Left lobe of liver (tissue), 2 donors: ENCODE measurements around the gene TMEM87B. TPM values are rescaled to one million over a fixed set of nuclear protein-coding genes. Genes with fewer than 3 reads are reported as not detected.
"Not testable (repeated sequence)": the region's sequence is repeated elsewhere in the genome, so short reads cannot be mapped to it uniquely, and the experiment has no call there.

ENCODE experiments used
- ATAC-seq: fragments of 200-7000 bp; cut with Tn5 transposase; one replicate; pipeline ENCODE4 v1.9.1; 2020; ENCODE audit warnings: mild to moderate bottlenecking, moderate library complexity
- DNase-seq: peaks from one replicate; pipeline ENCODE4 v3.0.0-alpha.2; 2020; ENCODE audit warnings: low spot score
- total RNA-seq: library from RNA; stranded (reverse); gene quantifications from one replicate; pipeline ENCODE4 v1.2.1, GENCODE V29; 2021
- donor health status: DM: no; HTN: no; CAD: no; lungs with moderate emphysema.
- donor health status: DM: no; HTN: yes; CAD: no.

The TMEM87B gene
- total RNA-seq, 1 donor from 2014 or later: 7.5 TPM

GRCh38 chr2:112032689-112033465 is 22.2 kb upstream of the TMEM87B start:
- no peak for DNase-seq
- peak; percentile 44 for ATAC-seq

DNA sequence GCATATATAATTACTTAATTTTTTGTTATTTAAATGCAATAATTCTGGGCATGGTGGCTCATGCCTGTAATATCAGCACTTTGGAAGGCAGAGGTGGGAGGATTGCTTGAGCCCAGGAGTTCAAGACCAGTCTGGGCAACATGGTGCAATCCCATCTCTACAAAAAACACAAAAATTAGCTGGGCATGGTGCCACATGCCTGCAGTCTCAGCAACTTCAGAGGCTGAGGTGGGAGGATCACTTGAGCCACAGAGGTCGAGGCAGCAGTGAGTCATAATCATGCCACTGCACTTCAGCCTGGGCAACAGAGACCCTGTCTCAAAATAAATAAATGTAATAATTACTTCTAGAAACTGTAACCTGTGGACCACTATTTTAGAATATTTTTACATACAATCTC is 21.5 kb upstream of the TMEM87B start:
- peak; percentile 17 for ATAC-seq
- DNase-seq: no peak

DNA sequence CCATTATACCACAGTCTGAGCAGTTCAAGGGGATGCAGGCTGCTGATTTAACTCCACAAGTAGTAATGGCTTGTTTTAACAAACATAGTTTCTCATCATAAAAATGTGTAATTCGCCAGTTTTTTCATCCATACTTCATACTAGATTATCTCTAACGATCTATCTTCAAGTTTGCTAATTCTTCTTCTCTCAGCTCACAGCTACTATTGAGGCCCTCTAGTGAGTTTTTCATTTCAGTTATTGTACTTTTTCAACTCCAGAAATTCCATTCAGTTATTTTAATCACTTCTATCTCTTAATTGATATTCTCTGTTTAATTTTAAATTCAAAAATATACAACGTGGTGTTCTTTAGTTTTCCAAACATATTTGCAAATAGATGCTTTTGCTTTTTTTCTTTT is 20.1 kb upstream of the TMEM87B start:
- no peak for DNase-seq
- ATAC-seq: no peak

GRCh38 chr2:112035786-112036185 is 19.3 kb upstream of the TMEM87B start:
- no peak for ATAC-seq
- no peak for DNase-seq

- ATAC-seq, DNase-seq: not testable (repeated sequence)
These were observed 15.5 kb upstream of the TMEM87B start for GRCh38 chr2:112039556-112039955.

DNA sequence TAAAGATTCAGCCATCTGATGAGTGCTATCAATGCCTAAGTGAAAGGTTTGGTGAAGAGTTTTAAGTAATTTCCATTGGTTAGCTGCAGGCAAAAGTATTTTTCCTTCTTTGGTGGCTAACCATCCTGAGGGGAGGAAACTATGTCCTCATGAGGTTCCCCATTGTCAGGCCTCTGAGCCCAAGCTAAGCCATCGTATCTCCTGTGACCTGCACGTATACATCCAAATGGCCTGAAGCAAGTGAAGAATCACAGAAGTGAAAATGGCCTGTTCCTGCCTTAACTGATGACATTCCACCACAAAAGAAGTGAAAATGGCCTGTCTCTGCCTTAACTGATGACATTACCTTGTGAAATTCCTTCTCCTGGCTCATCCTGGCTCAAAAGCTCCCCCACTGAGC is 15.0 kb upstream of the TMEM87B start:
- ATAC-seq, DNase-seq: not testable (repeated sequence)

DNA sequence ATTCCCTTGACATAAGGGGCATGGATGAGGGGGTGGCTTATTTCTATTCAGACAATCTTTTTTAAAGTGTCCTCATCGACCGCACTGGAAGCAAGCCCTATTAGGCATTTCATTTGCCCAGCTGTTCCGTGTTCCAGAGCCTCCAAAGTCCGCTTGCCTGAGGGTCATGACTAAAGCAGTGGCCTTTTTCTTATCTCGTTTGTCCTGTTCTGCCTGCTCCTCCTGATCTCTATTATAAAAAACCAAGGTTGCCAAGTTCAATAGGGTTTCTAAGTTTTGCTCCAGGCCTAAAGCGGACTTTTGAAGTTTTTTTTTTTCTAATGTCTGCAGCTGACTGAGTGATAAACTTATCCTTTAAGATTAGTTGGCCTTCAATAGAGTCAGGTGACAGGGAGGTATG is 13.6 kb upstream of the TMEM87B start:
- DNase-seq: not testable (repeated sequence)

DNA sequence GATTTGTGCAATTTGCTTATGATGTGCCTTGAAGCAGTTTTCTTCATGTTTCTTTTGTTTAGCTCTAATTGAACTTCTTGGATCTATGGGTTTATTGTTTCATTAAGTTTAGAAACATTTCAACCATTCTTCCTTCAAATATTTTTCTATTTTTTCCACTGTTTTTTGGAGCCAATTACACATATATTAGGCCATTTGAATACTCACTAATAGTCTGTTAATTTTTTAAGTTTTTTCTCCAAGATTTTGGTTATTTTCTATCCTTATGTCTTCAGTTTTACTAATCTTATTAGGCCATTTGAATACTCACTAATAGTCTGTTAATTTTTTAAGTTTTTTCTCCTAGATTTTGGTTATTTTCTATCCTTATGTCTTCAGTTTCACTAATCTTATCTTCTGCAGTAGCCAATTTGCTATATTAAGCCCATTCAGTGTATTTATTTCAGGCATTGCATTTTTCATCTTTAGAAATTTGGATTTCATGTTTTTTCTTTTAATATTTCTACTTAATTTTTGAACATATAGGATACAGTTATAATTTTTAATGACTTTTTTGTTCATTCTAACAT is 9.5 kb upstream of the TMEM87B start:
- DNase-seq (no peak), ATAC-seq (no peak)

More for the DNA sequence above, 13.6 kb upstream of the TMEM87B start:
- ATAC-seq: not testable (repeated sequence)

- ATAC-seq (no peak), DNase-seq (no peak)
These were observed 8.8 kb upstream of the TMEM87B start for GRCh38 chr2:112046231-112046630.

DNA sequence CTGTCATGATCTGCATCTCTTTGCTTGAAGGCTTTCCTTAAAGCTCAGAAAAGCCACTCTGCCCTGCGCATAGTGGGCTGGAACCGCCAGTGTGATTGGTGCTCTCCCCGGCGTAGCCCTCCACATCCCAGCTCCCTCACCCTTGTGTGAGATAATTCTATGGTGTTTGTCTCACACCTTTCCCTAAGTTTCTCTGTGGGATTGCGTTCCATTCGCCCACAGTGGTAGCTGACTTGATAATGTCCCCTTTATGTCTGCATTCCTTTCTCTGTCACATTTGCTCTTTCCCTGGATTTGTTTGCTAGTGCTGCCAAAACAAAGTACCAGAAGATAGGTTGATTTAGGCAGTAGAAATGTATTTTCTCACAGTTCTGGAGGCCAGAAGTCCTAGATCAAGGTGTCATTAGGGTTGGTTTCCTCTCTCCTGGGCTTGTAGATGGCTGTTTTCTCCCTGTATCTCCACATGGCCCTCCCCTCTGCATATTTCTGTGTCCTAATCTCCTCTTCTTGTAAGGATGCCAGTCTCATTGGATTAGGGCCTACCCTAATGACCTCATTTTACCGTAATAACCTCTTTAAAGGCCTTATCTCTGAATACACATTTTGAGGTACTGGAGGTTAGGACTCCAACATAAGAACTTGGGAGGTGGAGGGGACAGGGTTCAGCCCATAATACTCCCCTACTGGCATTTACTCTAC is 7.4 kb upstream of the TMEM87B start:
- ATAC-seq (peak; percentile 59), DNase-seq (no peak)

DNA sequence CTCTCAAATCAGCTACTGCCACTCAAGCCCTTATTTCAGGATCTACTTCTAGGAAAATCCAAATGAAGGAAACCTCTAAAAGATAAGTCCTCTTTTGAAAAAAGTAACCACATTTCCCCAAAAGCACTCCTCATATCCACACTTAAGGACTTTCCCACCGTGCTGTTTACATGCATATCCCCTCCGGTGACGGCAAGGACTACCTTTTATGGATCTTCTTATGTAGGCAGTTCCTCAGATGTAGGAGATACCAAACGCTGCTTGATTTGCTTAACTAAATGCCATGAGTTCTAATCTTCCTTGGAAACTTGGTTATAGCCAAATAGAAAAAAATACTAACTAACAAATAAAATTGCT is 6.9 kb upstream of the TMEM87B start:
- DNase-seq (no peak), ATAC-seq (no peak)

DNA sequence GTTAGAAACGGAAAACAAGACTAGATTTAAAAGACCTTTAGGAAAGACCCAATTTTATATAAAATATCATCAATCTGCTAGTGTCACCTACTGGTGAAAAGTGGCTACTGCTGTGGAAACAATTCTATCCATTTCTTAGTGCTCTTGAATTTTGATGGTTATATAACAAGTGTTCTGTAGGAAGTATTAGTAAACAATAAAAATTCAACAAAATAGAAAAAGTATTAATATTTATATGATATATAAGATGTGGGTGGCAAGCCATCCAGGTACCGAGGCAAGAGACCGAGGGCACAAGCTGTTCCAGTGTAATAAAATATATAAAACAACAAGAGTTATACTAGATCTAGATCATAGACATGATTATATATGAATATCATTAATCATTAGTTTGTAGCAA is 6.2 kb upstream of the TMEM87B start:
- no peak for DNase-seq
- peak; percentile 86 for ATAC-seq

DNA sequence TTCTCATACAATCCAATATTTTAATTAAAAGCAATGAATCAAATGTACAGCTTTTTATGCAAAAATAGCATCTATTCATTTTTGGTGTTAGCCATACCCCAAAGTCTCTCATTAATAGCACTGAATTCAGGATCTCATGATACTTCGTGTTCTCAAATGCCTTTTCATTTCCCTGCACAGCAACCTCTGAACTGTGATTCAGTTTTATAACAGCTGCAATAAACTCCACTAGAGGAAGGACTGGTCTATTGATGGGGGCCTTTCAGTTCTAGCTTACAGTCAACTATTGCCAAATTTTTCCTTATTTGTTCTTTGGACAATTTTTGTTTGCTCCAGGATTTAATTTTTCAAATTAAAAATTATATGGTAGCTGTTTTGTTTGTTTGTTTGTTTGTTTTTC is 4.8 kb upstream of the TMEM87B start:
- ATAC-seq (no peak), DNase-seq (no peak)

DNA sequence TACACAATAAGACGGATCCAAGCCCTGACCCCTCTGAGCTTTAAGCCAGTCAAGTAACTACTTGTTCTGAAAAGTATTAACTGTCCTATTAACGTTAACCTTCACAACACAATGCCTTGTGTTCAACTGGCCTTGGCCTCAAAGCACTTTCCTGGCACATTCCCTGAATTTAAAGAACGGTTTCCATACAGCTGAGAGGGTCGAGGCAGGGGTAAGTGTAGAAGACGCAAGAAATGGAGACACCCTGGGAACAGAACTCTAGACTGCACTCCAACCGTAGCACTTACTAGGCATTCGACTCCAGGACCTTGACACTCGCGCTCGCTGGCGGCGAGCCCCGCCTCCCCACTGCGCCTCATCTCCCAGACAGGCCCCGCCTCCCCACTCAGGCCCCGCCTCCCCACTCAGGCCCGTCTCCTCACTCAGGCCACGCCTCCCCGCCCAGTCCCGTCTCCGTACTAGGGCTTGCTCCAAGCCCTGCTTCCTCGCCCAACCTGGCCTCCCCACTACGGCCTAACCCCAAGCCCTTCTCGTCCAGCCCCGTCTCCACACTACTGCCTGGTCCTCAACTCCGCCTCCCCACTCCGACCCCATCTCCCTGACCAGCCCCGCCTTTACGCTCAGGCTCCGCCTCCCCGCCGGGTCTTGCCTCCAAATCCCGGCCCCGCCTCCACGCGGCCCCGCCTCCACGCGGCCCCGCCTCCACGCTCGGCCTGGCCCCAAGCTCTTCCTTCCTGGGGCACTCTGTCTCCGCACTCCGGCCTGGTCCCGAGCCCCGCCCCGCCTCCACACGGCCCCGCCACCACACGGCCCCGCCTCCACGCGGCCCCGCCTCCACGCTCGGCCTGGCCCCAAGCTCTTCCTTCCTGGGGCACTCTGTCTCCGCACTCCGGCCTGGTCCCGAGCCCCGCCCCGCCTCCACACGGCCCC is 887 bp upstream of the TMEM87B start:
- DNase-seq (peak; percentile 98), ATAC-seq (peak; percentile 76)

GRCh38 chr2:112055730-112056625 is 909 bp downstream of the TMEM87B start:
- ATAC-seq (no peak), DNase-seq (peak; percentile 51)

- DNase-seq: no peak
These were observed 1.5 kb downstream of the TMEM87B start for GRCh38 chr2:112056626-112056987.

GRCh38 chr2:112059671-112060070 is 4.6 kb downstream of the TMEM87B start:
- ATAC-seq: no peak
- no peak for DNase-seq

More at GRCh38 chr2:112056626-112056987, 1.5 kb downstream of the TMEM87B start:
- no peak for ATAC-seq

GRCh38 chr2:112061299-112061698 is 6.2 kb downstream of the TMEM87B start:
- ATAC-seq: no peak
- no peak for DNase-seq

GRCh38 chr2:112061840-112062239 is 6.8 kb downstream of the TMEM87B start:
- ATAC-seq (no peak), DNase-seq (no peak)

- no peak for ATAC-seq
These were observed 7.8 kb downstream of the TMEM87B start for GRCh38 chr2:112062894-112063293.

More at GRCh38 chr2:112062894-112063293, 7.8 kb downstream of the TMEM87B start:
- DNase-seq: no peak
